Measurements from ENCODE around the gene ACY1.

The ACY1 gene

GRCh38 chr3:51946796-51947195, 36.5 kb upstream of the ACY1 start:
- DNase-seq = no peak

DNA sequence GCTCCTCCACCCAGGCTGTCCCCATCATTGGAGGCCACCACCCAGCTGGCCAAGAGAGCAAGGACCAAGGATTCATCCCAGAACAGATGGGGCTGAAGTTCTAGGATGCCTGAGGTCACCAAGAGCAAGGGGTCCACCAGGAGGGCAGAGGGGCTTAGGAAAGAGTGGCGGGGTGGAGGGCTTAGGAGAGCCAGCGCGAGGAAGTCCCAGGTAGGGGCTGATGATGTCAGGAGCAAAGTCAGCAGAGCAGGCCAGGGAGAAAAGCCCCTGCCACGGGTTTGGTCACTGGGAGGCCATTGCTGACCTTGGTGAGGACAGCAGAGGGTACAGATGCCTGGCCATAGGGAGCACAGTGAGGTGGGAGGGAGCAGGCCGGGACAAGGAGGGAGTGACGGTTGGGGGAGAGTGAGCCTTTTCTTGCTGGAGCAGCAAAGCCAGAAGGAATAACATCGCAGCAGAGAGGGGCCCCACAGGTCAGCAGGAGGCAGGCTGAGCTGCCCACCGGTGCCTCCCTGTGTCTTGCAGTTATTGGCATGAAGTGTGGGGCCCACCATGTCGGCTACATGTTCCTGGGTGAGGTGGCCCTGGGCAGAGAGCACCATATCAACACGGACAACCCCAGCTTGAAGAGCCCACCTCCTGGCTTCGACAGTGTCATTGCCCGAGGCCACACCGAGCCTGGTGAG, 36.0 kb upstream of the ACY1 start:
- DNase-seq = no peak

- no peak for DNase-seq
Measured at GRCh38 chr3:51948016-51948580, 35.2 kb upstream of the ACY1 start.

DNA sequence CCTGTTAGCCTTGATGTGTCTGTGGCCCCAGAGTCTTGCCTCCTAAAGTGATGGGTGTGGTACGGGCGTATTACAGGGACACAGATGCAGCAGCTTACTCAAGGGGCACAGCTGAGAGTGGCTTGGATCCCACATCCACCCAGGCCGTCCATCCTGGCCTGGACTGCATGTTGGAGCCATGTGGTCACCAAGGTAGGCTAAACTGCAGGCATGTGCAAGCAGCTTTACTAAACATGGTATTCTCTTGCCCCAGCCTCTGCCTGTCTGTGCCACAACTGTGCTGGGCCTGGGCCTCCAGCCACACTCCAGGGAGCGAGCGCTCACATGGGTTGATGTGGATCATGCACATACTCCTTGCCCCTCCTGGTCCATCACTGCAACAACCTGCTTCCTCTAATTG, 34.2 kb upstream of the ACY1 start:
- DNase-seq = no peak

DNA sequence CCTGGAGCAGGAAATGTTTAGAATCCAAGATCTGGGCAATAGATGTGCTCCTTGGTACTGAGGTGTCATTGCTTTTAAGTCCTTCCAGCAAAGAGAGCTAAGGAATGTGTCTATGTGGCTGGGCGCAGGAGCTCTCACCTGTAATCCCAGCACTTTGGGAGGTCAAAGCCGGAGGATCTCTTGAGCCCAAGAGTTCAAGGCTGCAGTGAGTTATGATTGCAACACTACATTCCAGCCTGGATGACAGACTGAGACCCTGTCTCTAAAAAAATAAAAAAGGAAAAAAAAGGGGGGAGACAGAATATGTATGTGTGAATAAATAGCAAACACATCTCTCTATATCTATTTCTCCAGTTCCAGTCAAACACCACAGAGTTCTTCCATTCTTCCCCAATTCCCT, 32.4 kb upstream of the ACY1 start:
- no peak for DNase-seq

DNA sequence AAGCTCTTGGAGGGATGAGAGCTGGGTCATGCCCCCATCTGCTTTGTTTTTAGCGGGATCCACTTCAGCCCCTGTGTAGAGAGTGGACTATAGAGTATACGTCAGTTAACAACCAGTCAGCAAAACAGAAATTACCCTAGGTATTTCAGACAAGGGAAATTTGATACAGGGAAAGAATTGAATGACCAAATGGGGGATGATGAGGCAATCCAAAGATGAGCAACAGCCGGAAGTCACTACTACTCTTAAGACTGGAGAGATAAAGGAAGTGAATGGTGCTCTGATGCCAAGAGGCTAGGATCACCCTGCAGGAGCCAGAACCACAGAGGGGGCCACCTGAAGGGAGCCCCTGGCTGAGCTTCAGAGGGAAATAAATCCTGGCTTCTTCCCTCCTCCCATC, 29.9 kb upstream of the ACY1 start:
- no peak for DNase-seq

GRCh38 chr3:51954105-51954504, 29.2 kb upstream of the ACY1 start:
- DNase-seq = no peak

- DNase-seq = no peak
Measured at GRCh38 chr3:51954713-51955112, 28.6 kb upstream of the ACY1 start.

DNA sequence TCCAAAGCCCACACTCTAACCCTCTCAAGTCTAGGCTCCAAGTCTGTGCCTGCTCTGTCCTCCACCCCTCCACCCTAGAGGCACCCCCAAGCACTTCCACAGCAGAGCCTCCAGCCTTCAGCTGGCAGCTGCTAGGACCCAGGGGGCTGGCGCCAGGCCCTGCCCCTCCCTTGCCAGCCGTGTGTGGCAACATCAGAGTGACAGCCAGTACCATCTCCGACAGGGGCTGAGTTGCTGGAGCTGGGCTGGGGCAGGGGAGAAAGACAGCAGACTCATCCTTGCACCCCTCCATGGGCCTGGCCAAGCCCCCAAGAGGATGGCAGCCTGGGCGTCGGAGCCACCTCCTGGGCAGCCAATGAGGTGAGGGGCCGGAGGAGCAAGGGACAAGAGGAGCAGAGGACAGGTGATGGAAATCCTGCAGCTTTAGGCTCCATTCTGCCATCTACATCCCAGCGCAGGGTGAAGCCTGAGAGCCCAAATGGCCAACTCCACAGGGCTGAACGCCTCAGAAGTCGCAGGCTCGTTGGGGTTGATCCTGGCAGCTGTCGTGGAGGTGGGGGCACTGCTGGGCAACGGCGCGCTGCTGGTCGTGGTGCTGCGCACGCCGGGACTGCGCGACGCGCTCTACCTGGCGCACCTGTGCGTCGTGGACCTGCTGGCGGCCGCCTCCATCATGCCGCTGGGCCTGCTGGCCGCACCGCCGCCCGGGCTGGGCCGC, 28.0 kb upstream of the ACY1 start, which contains the start of gene GPR62:
Gene GPR62 (plus strand): TSS at position 207 of the 718 bp plus-strand sequence. CDS start 272 bp downstream, at position 479.
- no peak for DNase-seq

DNA sequence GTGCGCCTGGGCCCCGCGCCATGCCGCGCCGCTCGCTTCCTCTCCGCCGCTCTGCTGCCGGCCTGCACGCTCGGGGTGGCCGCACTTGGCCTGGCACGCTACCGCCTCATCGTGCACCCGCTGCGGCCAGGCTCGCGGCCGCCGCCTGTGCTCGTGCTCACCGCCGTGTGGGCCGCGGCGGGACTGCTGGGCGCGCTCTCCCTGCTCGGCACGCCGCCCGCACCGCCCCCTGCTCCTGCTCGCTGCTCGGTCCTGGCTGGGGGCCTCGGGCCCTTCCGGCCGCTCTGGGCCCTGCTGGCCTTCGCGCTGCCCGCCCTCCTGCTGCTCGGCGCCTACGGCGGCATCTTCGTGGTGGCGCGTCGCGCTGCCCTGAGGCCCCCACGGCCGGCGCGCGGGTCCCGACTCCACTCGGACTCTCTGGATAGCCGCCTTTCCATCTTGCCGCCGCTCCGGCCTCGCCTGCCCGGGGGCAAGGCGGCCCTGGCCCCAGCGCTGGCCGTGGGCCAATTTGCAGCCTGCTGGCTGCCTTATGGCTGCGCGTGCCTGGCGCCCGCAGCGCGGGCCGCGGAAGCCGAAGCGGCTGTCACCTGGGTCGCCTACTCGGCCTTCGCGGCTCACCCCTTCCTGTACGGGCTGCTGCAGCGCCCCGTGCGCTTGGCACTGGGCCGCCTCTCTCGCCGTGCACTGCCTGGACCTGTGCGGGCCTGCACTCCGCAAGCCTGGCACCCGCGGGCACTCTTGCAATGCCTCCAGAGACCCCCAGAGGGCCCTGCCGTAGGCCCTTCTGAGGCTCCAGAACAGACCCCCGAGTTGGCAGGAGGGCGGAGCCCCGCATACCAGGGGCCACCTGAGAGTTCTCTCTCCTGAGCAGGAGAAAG, 27.2 kb upstream of the ACY1 start:
- DNase-seq = no peak

DNA sequence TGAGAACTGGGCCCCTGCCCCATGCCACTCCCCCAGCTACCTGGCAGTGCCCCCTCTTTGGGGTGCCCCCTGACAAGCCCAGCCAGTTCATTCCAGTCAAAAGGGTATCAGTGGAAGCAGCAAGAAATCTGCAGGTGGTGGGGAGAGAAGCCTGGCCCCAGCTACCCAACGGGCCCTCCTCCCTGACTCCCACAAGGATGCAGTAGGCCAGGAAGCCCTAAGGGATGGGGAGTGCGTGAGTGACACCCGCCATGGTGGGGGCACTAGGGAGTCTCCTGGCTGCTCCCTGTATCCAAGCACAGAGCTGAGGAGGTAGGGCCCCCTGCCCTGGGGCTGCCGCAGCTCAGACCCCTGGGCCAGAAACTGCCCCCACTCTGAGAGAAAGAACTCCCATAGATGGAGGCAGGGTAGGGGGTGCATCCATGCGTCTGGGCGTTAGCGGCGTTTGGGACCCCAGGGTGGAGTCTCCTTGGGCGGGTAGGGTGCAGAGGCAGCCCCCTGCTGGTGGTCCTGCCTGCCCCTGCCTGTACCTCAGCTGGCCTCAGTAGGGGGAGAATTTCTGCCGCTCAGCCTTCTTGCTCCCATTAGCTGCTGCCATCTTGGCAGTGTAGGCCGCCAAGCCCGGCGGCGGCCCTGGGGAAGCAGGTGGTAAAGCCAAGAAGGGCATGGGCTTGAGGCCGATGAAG, 25.7 kb upstream of the ACY1 start:
- no peak for DNase-seq

DNA sequence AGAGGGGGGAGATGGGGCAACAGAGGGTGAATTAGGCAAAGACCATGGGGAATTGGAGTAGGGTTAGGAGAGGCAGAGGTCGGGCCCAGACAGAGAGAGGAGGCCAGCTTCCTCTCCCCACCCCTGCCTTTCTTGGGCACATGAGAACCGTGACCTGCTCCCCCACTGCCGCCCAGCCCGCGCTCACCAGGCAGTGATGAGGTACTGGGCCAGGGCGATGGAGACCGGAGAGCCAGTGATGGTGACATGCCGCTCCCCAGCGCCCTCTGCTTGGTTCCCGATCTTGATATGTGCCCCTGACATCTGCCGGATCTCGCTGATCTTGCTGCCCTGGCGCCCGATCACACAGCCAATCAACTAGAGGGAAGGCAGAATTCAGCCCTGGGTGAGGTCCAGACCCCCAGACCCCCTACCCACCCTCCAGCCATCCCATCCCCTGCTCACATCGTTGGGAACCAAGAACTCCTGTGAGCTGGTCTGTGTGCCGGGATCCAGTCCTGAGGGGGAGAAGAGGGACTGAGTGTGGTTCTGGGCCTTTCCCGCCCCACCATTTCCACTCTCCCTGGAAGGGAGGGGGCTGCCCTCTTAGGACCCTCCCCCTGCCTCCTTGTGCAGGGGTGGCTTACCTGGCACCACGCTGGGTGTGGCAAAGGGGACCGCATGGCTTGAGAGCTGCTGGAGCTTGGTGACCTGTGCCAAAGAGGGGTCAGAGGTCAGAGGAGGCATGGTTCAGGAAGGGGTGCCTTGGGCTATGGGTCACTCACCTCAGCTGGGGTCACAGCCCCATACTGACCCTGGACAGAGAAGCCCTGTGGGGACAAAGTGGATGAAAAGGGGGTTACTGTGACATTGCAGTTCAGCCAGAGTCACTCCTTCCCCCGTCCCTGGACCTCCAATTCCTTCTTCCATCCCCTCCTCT, 24.5 kb upstream of the ACY1 start:
- DNase-seq = no peak

DNA sequence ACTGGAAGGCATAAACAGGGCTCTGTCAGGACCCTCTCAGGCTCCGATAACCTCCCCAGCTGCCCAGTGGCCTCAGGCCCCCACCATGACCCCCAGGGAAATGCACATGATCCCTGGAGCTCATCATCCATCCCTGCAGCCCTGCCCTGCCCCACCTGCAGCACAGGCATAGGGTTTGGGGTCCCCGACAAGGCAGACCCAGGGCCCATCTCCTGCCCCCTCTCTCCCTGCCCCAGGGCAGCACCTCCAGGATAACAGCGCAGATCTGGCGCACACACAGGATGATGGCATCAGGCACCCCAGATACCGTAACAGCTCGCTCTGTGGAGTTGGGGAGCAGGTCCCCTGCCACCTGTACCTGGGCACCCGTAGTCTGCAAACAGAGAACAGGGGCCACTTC, 23.7 kb upstream of the ACY1 start:
- DNase-seq = no peak

DNA sequence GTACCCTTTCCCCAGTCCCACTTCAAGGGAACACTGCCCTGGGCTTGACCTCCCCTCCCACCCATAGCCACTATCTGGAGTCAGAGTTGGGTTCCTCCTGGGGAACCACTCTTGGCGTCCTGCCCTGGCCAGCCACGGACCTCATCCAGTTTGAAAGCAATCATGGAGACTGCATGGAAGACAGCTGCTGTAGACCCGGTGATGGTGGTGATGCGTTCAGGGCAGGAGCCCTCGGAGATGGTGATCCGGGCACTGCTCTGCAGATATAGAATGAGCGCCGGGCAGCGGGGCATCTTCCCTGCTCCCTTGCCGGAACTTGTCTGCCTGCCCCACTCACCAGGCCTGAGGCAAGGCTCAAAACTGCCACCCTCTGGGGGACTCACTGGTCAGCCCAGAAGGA, 22.9 kb upstream of the ACY1 start:
- no peak for DNase-seq

DNA sequence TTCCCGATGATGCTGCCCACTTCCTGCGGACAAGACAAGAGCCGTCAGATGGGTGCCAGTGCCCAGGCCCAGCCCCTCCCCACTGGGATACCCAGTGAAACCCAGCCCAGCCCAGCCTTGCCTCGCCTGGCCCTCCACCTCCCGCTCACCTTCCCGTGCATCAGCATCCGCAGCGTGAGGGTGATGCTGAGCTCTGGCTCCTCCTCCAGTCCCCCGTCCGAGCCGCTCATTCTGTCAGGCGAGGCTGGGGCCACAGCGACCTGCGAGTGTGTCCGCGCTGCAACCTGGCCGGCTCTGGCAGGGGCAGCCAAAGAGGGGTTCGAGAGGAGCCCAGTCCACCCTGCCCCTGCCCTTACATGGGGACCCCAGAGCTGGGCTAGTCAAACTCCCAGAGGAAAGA, 22.3 kb upstream of the ACY1 start:
- DNase-seq = no peak

- DNase-seq = no peak
Measured at GRCh38 chr3:51961602-51962569, 21.4 kb upstream of the ACY1 start.

DNA sequence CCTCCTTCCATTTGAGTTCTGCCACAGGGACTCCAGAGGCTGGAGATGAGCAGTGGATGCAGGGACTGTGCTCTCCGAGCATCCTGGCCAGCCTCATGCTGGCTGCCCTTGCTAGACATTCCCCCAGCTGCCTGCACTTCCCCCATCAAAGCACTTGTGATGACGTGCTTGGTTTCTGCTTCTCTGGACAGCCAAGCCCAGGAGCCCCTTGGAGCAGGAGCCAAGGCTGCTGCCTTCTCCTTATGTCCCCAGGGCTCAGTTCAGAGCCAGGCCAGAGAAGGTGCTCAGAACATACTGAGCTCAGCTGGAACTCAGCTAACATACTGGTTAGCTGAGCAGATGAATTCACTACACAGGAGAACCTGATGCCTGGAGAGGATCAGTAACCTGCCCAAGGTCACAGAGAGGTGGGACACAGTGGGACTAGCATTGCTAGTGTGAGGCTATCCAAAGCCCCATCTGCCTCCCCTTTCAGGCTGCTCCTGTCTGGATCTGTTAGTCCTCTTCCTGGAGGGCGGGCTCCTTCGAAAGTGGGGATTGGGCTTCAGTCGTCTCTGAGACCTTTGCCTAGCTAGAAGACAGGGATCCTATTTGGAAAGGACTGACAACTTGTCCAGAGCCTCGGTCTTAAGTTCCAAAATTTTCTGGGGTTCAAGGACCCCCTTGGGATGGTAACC, 20.3 kb upstream of the ACY1 start:
- DNase-seq = no peak

DNA sequence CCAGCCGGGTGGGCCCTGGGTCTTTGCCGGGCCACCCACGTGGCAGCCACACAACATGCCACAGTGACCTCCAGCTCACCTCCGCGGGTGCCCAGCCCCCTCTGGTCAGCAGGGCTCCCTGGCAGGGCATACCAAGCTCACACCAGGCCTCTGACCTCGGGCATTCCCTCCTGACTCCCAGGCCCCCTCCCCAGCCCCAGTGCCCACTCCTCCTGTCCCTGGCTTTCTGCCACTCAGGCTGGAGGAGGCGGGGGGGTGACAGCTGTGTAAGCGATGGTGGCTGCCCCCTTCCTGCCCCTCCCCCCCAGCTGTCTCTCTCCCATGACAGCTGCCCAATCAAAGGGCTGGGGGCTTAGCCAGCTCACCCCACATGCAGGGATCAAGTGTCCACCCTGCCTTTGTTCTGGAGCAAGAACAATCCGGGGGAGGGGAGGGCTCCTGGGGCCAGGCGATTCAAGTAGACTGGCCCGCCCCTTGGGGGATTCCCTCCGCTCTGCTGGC, 19.3 kb upstream of the ACY1 start:
- DNase-seq = no peak

DNA sequence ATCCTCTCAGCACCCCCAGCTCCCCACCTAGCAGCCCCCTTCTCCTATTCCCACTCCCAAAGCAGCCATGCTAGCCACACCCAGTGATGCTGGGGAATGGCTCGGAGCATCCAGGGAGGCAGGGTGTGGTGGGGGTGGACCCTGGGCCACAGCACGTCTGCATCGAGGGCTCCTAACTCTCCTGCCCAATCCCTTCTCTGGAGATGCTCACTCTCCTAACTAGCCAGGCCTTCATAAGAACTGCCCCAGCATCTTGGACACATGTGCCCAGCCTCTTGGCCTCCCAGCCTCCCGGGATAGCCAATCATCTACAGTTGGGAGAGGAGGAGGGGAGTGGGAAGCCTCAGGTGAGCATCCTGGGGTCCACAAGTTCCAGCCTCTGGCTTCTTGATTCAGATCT, 18.8 kb upstream of the ACY1 start:
- no peak for DNase-seq

GRCh38 chr3:51966016-51966415, 17.3 kb upstream of the ACY1 start:
- no peak for DNase-seq

Measured in NCI-H526 treated with DMSO at 0.1 percent for 48 hours (cell line).